DND-41 (cell line): Measurements from ENCODE around the gene SHH.

ENCODE experiments used
- CTCF ChIP-seq: IDR thresholded peaks from 2 replicates; pipeline ENCODE4 v1.5.1; 2012; ENCODE audit warnings: borderline replicate concordance, low read length, moderate library complexity, mild to moderate bottlenecking; ENCODE audit not compliant: poor library complexity, severe bottlenecking; ENCODE audit errors: extremely low read depth
- EZH2 ChIP-seq: IDR thresholded peaks from 3 replicates; pipeline ENCODE4 v1.6.1; 2012; ENCODE audit warnings: borderline replicate concordance, low read depth, mild to moderate bottlenecking, moderate library complexity, low read length, inconsistent platforms; ENCODE audit not compliant: severe bottlenecking

DNA sequence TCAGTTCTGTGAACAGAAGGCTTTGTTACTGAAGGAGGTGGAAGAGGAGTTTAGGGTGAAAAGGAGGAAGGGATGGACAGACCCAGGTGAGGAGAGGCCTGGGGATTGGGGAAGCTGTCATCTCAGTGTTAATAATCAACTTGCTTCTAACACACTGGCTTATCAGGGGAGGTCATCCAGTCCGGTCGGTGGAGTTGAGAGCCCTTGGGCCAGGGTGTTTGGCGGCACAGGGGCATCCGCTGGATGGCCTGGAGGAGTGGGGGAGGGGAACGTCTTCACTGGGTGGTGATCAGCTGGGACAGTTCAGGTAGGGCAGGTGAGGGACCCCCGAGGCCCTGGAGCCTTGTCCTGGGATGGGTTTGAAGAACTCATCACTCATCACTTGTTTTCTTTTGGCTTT, 33.9 kb downstream of the SHH start:
- TF ChIP-seq CTCF (no peak), EZH2 (no peak)
